Measurements from ENCODE around the gene TMEM150B. TPM values are rescaled to one million over a fixed set of nuclear protein-coding genes. Genes with fewer than 3 reads are reported as not detected.

Gene TMEM150B
- total RNA-seq, 1 experiment from 2014 or later: not detected

GRCh38 chr19:55276720-55277430 is 48.3 kb downstream of the TMEM150B start:
- Histone ChIP-seq H2AFZ (no peak overlapping the region), H3F3A (ENCODE audit: insufficient read depth, low read depth) (peaks cover 19% of the 10 kb centered on the region), H3K27me3 (ENCODE audit: insufficient read depth, low read depth) (no peaks in the 10 kb centered on the region), H3K79me2 (ENCODE audit: low read depth) (peaks cover 18% of the 10 kb centered on the region), H3K27ac (no peak overlapping the region), H3K4me2 (no peak overlapping the region), H3K9me3 (ENCODE audit: insufficient read depth, low read depth) (no peaks in the 10 kb centered on the region), H3K9me2 (ENCODE audit: insufficient read depth) (no peaks in the 10 kb centered on the region), H3K4me3 (no peak overlapping the region), H3K36me3 (ENCODE audit: low read depth) (0 out of 2 replicates have a peak, but pooled peaks cover 6% of the 10 kb centered on the region), H4K20me1 (ENCODE audit: insufficient read depth) (0 out of 2 replicates have a peak, but pooled peaks cover 5% of the 10 kb centered on the region), H3K4me1 (replicated peaks; ENCODE audit: insufficient read depth) (peaks cover 8% of the 10 kb centered on the region; the same call in 1 of the 2 replicates)
- POLR2A ChIA-PET (ENCODE audit: unreplicated experiment): interaction anchor here (0.6 kb wide), 1 partner anchor 67 kb away, joined by 24 read pairs; no protein-coding TSS in a partner anchor
- no TSS peak for BruUV-seq (replicated peaks)
- intact Hi-C loops (cut with micrococcal nuclease; ENCODE audit: unreplicated experiment): no loop called here
- TF ChIP-seq, protein P1, sequence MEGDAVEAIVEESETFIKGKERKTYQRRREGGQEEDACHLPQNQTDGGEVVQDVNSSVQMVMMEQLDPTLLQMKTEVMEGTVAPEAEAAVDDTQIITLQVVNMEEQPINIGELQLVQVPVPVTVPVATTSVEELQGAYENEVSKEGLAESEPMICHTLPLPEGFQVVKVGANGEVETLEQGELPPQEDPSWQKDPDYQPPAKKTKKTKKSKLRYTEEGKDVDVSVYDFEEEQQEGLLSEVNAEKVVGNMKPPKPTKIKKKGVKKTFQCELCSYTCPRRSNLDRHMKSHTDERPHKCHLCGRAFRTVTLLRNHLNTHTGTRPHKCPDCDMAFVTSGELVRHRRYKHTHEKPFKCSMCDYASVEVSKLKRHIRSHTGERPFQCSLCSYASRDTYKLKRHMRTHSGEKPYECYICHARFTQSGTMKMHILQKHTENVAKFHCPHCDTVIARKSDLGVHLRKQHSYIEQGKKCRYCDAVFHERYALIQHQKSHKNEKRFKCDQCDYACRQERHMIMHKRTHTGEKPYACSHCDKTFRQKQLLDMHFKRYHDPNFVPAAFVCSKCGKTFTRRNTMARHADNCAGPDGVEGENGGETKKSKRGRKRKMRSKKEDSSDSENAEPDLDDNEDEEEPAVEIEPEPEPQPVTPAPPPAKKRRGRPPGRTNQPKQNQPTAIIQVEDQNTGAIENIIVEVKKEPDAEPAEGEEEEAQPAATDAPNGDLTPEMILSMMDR (conservative IDR thresholded peaks at IDR 0.05): no peak
- TF ChIP-seq EZH2 (IDR thresholded peaks at IDR 0.05; ENCODE audit: low read depth): no peak
- CTCF ChIA-PET: interaction anchor here (0.6 kb wide), 1 partner anchor 25 kb away, joined by 11 read pairs; no protein-coding TSS in a partner anchor
- DNase-seq: no peak

DNA sequence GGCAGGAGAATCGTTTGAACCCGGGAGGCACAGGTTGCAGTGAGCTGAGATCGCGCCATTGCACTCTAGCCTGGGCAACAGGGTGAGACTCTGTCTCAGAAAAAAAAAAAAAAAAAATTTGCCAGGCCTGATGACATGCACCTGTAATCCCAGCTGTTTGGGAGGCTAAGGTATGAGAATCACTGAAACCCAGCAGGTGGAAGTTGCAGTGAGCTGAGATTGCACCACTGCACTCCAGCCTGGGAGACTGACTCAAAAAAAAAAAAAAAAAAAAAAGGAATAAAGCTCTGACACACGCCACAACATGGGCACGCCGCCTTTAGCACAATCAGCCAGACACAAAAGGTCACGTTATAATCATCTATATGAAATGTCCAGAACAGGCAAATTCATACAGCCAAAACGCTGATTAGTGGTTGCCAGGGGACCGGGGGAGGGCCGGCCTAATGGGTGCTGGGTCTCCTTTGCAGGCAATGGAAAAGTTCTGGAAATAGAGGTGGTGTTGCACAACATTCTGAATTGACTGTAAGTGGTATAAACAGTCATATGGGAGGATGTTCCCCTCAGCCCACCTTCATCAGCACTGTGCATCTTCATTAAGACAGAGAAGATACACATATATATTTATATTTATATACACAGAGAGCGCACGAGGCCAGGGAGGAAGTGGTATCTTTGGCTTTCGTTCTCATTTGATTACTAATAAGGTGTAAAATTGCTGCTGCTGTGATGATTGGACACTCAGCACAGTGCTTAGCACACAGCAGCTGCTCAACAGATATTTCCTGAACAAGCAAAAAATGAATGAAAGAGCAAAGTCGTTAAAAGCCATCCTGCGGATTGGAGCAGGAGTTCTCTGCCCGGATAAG is 49.1 kb downstream of the TMEM150B start:
- Histone ChIP-seq H2AFZ (no peak overlapping the region), H3K27ac (no peak overlapping the region), H3F3A (ENCODE audit: insufficient read depth, low read depth) (peaks cover 11% of the 10 kb centered on the region), H3K9me3 (ENCODE audit: insufficient read depth, low read depth) (no peaks in the 10 kb centered on the region), H3K27me3 (ENCODE audit: insufficient read depth, low read depth) (no peaks in the 10 kb centered on the region), H3K4me3 (no peak overlapping the region), H3K36me3 (ENCODE audit: low read depth) (0 out of 2 replicates have a peak, but pooled peaks cover 6% of the 10 kb centered on the region), H3K79me2 (ENCODE audit: low read depth) (peaks cover 18% of the 10 kb centered on the region), H3K4me1 (replicated peaks; ENCODE audit: insufficient read depth) (peaks cover 8% of the 10 kb centered on the region; the same call in 1 of the 2 replicates), H3K4me2 (no peak overlapping the region), H3K9me2 (ENCODE audit: insufficient read depth) (no peaks in the 10 kb centered on the region), H4K20me1 (ENCODE audit: insufficient read depth) (0 out of 2 replicates have a peak, but pooled peaks cover 5% of the 10 kb centered on the region)
- no TSS peak for BruUV-seq (replicated peaks)
- DNase-seq: no peak
- ChIA-PET CTCF (no interaction called here), POLR2A (ENCODE audit: unreplicated experiment) (interaction anchor here (0.6 to 0.8 kb wide), 3 partner anchors 15 to 437 kb away, joined by 4 to 24 read pairs (median 18); no protein-coding TSS in a partner anchor)
- intact Hi-C loops (cut with micrococcal nuclease; ENCODE audit: unreplicated experiment): no loop called here
- no peak for TF ChIP-seq EZH2 (IDR thresholded peaks at IDR 0.05; ENCODE audit: low read depth)
- TF ChIP-seq, protein P1 (conservative IDR thresholded peaks at IDR 0.05): no peak

- no peaks in the 10 kb centered on the region for H3K9me3 ChIP-seq (ENCODE audit: insufficient read depth, low read depth)
- no peak overlapping the region for H3K4me2 ChIP-seq
- intact Hi-C loops (cut with micrococcal nuclease; ENCODE audit: unreplicated experiment): no loop called here
- no peak overlapping the region for H3K4me3 ChIP-seq
- no peaks in the 10 kb centered on the region for H3K9me2 ChIP-seq (ENCODE audit: insufficient read depth)
- BruUV-seq (replicated peaks): no TSS peak
- POLR2A ChIA-PET (ENCODE audit: unreplicated experiment): no interaction called here
- 0 out of 2 replicates have a peak, but pooled peaks cover 6% of the 10 kb centered on the region for H3K36me3 ChIP-seq (ENCODE audit: low read depth)
- H2AFZ ChIP-seq: no peak overlapping the region
- H3K27ac ChIP-seq: no peak overlapping the region
- DNase-seq: no peak
- TF ChIP-seq EZH2 (IDR thresholded peaks at IDR 0.05; ENCODE audit: low read depth): no peak
- TF ChIP-seq, protein P1 (conservative IDR thresholded peaks at IDR 0.05): no peak
- H3K27me3 ChIP-seq (ENCODE audit: insufficient read depth, low read depth): no peaks in the 10 kb centered on the region
- CTCF ChIA-PET: no interaction called here
- 0 out of 2 replicates have a peak, but pooled peaks cover 5% of the 10 kb centered on the region for H4K20me1 ChIP-seq (ENCODE audit: insufficient read depth)
- peaks cover 4% of the 10 kb centered on the region; the same call in 1 of the 2 replicates for H3F3A ChIP-seq (ENCODE audit: insufficient read depth, low read depth)
- peaks cover 7% of the 10 kb centered on the region; the same call in 1 of the 2 replicates for H3K4me1 ChIP-seq (replicated peaks; ENCODE audit: insufficient read depth)
- H3K79me2 ChIP-seq (ENCODE audit: low read depth): peaks cover 12% of the 10 kb centered on the region
Measured at GRCh38 chr19:55273978-55274707, 51.0 kb downstream of the TMEM150B start.

Data from PC-9 (cell line).